SW 1271 (cell line): ENCODE data around the gene ELAVL1.
"Not testable (repeated sequence)": the region's sequence is repeated elsewhere in the genome, so short reads cannot be mapped to it uniquely, and the experiment has no call there.

ENCODE experiments used
- DNase-seq, 2 experiments: peaks; one replicate each; lab custom pipeline; 2025; lab: John Stamatoyannopoulos, UW

The ELAVL1 gene

DNA sequence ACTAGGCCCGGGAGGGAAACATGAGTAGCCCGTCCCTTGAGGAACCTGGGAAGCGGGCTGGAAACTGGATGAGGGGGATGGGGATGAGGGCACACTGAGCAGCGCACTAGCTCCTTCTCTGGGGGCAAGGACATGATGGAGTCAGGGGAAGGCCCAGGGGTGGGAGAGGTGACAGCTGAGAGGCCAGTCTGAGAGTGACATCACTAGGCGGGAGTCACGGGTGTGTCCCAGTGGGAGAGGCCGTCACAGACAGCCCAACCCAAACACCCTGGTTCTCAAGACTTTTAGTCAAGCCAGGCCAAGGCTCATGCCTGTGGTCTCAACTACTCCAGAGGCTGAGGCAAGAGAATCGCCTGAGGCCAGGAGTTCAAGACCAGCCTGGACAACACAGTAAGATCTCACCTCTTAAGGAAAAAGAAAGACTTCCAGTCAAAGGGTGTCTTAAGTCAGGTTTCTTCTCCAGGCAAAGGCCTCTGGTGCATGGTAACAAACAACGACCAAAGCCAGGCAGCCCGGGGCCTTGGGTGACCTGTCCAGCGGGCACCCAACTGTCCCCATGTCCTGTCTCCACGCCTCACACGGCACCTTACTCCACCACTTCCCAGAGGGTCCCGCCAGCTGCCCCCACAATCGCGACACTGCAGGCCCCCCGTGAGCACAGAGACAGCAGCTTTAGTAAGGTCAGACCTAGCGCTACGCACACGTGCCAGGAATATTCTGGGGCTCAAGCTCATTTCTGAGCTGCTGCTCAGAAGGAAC, 36.5 kb downstream of the ELAVL1 start:
- DNase-seq: no peak

DNA sequence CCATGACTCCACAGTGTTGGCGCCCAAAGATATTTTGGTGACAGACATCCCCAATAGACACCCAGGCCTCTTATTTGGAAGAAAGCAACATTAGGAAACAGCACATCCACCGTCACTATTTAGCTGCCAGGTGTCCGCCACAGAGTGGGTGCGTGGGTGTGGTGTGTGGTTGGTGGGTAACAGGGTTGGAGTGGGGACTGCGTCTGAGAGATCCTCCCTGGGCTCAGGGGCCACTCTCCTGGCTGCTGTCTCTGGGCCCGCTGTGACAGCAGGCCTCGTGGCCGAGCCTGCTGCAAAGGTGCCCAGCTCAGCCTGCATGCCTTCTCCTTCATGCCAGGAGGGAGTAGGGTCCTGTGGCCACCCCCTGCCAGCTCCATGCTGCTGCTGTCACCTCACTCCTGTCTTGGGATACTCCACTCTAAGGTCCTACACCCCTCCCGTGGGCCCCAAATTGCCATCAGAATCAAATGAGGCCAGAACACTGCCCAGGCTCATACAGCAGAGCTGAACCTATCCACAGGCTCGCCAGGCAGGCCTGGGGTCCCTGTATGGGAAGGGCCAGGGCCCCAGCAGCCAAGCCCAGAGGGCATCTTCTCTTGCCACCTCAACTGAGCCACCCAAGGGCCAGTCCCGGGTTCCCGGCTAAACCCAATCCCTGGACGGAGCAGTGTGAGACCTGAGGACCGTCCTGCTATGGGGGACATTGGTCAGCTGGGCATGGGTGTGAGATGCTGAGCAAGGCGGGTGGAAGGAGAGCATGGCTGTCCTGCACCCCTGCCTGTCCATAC, 37.2 kb downstream of the ELAVL1 start:
- no peak for DNase-seq

DNA sequence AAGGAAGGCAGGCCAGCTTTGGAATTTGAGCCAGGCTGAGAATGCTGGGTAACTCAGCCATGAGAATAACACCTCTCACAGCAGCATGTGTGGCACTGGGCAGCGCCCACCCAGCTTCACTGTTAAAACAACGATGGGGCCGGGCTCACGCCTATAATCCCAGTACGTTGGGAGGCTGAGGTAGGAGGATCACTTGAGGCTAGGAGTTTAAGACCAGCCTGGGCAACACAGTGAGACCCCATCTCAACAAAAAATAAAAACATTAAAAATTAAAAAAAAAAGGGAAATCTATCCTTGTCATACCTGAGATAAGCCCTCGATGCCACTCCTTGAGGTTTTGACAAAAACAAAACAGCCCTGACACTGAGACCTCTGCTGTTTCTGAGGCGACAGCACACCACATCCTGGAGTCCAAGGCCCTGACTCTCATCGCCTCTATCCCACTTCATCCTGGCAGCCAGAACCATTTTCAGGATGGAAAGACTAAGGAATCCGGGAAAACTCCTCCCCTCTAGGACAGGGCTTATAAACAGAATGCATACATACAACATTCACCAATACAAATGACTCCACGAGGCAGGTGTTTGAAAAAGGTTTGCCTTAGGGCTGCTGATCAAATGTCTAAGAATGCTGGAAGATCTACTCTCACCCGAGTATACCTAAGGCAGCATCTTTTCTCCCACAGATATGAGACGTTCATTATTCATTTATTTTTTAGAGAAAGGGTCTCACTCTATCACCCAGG, 39.3 kb downstream of the ELAVL1 start:
- no peak for DNase-seq

DNA sequence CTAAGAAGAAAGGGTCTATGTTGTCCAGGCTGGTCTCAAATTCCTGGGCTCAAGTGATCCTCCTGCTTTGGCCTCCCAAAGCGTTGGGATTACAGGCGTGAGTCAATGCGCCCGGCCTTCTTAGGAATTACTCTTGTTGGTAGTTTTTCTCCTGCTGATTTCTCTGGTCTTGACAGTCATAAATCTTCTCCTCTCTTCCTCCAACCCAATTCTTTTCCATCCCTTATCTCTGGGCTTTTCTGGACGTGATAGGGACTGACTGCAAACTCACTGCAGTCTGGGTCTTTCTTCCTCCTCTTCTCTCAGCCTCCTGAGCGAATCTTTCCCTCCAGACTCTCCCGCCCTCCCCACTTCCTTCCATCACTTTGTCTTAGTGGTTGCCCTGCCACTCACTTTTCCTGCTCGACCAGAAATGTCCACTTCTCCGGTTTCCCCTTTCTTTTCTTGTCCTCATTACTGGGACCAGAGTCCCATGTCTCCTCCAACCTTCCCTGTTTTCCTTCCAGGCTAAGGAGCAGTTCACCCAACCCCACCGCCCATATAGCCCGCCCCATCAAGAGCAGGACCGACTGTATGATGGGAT, 40.1 kb downstream of the ELAVL1 start:
- no peak for DNase-seq

DNA sequence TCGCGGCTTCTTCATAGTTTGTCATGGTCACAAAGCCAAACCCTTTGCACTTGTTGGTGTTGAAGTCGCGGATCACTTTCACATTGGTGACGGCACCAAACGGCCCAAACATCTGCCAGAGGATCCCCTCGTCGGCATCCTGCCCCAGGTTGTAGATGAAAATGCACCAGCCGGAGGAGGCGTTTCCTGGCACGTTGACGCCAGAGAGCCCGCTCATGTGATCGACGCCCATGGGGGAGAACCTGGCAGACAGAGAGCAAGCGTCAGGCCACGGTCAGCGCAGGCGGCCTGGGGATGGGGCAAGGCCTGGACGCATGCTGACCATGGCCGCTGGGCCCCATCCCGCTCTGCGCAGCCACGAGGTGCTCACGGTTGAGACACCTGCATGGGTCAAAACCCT, 41.9 kb downstream of the ELAVL1 start:
- DNase-seq: no peak

DNA sequence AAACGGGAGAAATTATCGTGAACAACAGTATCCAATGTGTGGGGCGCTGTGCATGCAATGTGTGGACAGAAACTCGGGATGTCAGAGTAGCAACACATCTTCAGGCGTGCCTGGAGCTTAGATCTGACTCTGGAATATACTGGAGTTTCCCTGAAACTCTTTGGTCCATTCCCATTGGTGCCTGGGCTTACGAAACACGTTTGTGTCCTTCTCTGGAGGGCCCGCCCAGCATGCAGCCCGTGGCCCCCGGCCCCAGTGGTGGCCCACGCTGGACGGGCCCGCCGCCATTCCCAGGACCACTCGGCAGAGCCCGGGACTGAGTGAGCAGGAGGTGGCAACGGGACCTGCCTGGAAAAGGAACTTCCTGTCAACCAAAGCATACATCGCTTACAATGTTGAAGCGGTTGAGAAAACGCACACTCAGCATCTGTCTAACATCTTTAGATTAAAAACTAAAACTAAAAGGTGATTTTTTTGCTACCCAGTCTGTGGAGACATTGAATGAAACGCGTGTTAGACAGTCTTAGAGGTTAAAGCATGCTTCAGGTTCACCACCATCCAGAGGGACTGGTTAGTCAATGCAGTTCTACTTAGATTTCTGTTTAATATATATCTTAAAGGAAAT, 42.7 kb downstream of the ELAVL1 start:
- DNase-seq: no peak

DNA sequence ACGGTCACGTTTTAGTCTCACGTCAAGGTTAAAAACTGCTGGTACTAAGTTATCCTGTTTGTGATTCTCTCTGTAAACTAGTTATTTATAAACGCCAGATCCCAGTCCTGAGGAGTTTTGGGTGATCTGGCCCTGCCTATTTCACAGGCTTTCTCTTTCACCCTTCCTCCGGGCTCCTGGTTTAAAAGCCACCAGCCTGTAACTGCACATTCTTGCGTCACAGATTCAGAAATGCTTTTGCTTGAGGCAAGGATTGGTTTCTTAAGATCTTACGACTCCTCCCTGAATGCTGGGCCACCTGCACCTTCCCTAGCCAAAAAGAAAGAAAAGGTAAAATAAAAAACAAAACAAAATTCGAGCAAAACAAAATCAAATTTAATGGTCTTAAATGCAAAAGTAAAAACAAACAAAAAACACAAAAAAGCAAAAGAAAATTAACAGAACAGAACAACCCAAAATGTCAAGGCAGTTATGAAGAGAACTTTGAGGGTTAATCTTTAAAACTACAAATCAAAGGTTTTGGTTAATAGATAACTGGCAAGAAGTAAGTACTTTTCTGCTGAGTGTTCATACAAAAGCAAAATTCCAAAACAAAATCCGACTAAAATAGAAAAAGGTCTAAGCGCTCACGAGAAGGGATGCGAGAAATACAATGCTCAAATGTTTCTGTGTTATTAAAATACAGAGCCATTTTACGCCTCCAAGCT, 43.4 kb downstream of the ELAVL1 start:
- no peak for DNase-seq

GRCh38 chr19:7961082-7961481, 44.4 kb downstream of the ELAVL1 start:
- DNase-seq: not testable (repeated sequence)

- DNase-seq: no peak
Observed at GRCh38 chr19:7959211-7959610, 46.2 kb downstream of the ELAVL1 start.

DNA sequence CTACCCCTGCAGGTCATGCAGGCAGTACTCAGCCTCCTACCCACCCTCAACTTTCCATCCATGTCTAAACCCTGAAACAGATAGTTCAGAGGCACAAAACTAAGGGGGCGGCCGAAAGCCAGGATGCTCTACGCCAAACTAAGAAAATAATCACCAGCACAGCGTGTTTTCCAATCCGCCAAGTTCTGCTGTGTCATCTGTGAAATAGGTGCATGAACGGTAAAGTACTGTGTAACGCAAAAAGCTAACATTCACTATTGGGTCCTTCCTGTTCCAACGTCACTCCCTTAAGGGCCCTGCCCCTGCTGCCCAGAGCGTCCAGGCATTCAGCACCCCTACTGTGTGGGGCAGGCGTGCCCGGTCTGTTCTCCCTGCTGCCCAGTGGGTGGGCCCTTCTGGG, 49.7 kb downstream of the ELAVL1 start:
- no peak for DNase-seq

- no peak for DNase-seq
Observed at GRCh38 chr19:7953576-7953975, 51.9 kb downstream of the ELAVL1 start.

DNA sequence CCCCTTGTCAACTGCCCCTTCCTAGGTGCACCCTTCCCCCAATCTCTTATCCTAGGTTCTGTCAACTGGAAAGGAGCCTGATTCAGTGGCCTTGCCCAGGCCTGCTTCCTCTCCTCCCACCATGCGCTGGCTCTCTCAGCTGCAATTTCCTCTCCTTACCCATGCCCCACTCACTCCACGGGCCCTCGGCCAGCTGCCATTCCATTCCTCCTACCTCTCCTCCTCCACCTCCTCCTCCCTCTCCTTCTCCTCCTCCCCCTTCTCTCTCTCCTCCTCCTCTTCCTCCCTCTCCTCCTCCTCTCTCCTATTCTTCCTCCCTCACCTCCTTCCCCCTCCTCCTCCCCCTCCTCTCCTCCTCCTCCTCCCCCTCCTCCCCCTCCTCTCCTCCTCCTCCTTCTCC, 52.4 kb downstream of the ELAVL1 start:
- no peak for DNase-seq

- no peak for DNase-seq
Observed at GRCh38 chr19:7947939-7948338, 57.5 kb downstream of the ELAVL1 start.

DNA sequence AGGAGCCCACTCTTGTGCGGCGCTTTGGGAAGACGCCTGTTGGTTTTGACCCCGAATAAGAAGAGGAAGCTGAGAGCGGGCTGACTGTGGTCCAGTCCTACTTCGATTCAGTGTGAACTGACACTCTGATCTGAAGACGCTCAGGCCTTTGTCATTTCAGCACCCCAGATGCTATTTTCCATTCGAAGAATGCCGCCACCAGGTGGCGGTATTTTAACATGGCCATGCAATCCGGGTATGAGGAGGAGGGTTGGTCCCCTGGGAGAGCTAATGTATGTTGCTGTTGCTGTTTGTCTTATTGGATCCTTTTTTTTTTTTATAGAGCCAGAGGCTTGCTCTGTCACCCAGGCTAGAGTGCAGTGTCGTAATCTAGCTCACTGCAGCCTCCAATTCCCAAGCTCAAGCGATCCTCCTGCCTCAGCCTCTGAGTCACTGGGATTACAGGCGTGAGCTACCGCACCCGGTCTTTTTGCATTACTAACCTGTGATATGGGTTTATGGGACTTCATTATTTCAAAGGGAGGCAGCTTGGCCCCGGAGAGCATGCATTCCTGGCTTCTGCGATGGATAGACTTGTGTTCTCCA, 61.2 kb downstream of the ELAVL1 start:
- peak; percentile 67 to 70 for DNase-seq

GRCh38 chr19:7943444-7944176, 61.8 kb downstream of the ELAVL1 start, which contains the start of gene TIMM44:
TIMM44 (minus strand) TSS chr19:7943666; CDS start chr19:7943651, 15 bp downstream.
- DNase-seq: peak; percentile 98 to 99

- no peak for DNase-seq
Observed at GRCh38 chr19:7942981-7943443, 62.4 kb downstream of the ELAVL1 start.

GRCh38 chr19:7941895-7942596, 63.4 kb downstream of the ELAVL1 start:
- no peak for DNase-seq

- no peak for DNase-seq
Observed at GRCh38 chr19:7940841-7941240, 64.6 kb downstream of the ELAVL1 start.

DNA sequence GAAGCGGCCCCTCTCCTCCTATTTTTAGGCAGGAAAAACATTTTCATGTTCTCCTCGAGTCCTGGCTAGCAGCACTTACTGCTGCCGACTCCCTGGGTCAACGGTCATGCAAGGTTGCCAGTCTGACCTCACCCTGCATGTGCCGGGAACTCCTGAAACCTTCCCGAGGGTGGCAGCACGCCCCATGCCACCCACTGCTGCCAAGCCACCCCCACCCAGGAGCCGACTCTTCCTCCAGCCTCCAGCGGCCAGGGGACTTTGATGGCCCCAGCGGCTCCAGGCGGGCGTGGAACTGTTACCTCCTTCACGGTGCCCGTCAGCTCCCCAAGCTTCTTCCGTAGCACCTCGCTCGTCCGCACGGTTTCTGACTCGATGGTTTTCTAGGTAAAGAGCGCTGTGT, 70.7 kb downstream of the ELAVL1 start:
- DNase-seq: no peak
